ENCODE data around the gene DHRS13.

DNA sequence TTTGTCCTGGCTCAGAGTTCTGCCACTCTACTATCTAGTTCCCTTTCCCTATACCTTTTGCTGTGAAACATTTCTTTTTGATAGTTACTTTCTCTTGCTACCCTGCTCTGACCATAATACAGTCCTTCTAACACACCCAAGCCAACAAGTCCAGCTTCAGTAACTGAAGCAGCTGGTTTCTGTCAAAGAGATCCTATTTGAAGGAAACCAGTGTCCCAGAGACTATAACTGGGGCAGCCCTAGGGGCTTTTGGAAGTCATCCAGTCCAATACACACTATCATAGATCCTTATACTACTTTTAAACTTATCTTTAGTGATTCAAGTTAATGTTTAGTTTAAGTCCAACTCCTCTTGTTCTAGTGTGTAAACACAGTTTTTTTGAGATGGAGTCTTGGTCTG lies 17.3 kb upstream of the DHRS13 start:
- TF ChIP-seq, protein P1, sequence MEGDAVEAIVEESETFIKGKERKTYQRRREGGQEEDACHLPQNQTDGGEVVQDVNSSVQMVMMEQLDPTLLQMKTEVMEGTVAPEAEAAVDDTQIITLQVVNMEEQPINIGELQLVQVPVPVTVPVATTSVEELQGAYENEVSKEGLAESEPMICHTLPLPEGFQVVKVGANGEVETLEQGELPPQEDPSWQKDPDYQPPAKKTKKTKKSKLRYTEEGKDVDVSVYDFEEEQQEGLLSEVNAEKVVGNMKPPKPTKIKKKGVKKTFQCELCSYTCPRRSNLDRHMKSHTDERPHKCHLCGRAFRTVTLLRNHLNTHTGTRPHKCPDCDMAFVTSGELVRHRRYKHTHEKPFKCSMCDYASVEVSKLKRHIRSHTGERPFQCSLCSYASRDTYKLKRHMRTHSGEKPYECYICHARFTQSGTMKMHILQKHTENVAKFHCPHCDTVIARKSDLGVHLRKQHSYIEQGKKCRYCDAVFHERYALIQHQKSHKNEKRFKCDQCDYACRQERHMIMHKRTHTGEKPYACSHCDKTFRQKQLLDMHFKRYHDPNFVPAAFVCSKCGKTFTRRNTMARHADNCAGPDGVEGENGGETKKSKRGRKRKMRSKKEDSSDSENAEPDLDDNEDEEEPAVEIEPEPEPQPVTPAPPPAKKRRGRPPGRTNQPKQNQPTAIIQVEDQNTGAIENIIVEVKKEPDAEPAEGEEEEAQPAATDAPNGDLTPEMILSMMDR (IDR thresholded peaks at IDR 0.05; ENCODE audit: low read length) = no peak
- TF ChIP-seq EZH2 (IDR thresholded peaks at IDR 0.05; ENCODE audit: borderline replicate concordance, low read length) = no peak
